H9 (cell line): ENCODE results near the gene ADGRA1. TPM values are rescaled to one million over a fixed set of nuclear protein-coding genes. Genes with fewer than 3 reads are reported as not detected.

Experiments used
- DNase-seq: peaks from one replicate; pipeline ENCODE4 v3.0.0-alpha.2; 2017
- H2AFZ ChIP-seq: one replicate; pipeline ENCODE4 v1.6.1; 2013; ENCODE audit warnings: mild to moderate bottlenecking, low read length, control low read depth, moderate library complexity
- H2AK5ac ChIP-seq: 2 replicates; pipeline ENCODE4 v1.6.1; 2013; ENCODE audit warnings: low read length, control low read depth, mixed read lengths; ENCODE audit not compliant: insufficient read length
- H2BK120ac ChIP-seq: one replicate; pipeline ENCODE4 v1.6.1; 2013; ENCODE audit warnings: low read depth, mild to moderate bottlenecking, low read length, control low read depth, inconsistent platforms; ENCODE audit not compliant: poor library complexity, severe bottlenecking
- H2BK12ac ChIP-seq: 2 replicates; pipeline ENCODE4 v1.6.1; 2013; ENCODE audit warnings: low read length, control low read depth, mixed read lengths, low read depth; ENCODE audit not compliant: insufficient read length
- H2BK15ac ChIP-seq: 2 replicates; pipeline ENCODE4 v1.6.1; 2013; ENCODE audit warnings: low read depth, low read length, control low read depth
- H2BK20ac ChIP-seq: one replicate; pipeline ENCODE4 v1.6.1; 2013; ENCODE audit warnings: low read depth, mild to moderate bottlenecking, low read length, control low read depth, inconsistent platforms; ENCODE audit not compliant: poor library complexity, severe bottlenecking
- H2BK5ac ChIP-seq: 2 replicates; pipeline ENCODE4 v1.6.1; 2013; ENCODE audit warnings: low read length, control low read depth, mixed read lengths; ENCODE audit not compliant: insufficient read length
- H3K14ac ChIP-seq: 2 replicates; pipeline ENCODE4 v1.6.1; 2013; ENCODE audit warnings: low read length, control low read depth; ENCODE audit not compliant: insufficient read depth
- H3K18ac ChIP-seq: 2 replicates; pipeline ENCODE4 v1.6.1; 2013; ENCODE audit warnings: low read depth, mild to moderate bottlenecking, mixed read lengths, low read length, control low read depth; ENCODE audit not compliant: insufficient read length
- H3K23ac ChIP-seq: 2 replicates; pipeline ENCODE4 v1.6.1; 2013; ENCODE audit warnings: low read length, control low read depth, mixed read lengths, low read depth; ENCODE audit not compliant: insufficient read length
- H3K23me2 ChIP-seq: 2 replicates; pipeline ENCODE4 v1.6.1; 2013; ENCODE audit warnings: low read depth, mild to moderate bottlenecking, mixed read lengths, low read length, control low read depth; ENCODE audit not compliant: insufficient read length, poor library complexity, severe bottlenecking
- H3K27ac ChIP-seq: 2 replicates; pipeline ENCODE4 v1.5.1; 2013; ENCODE audit warnings: low read length, control low read depth, mixed read lengths, low read depth; ENCODE audit not compliant: insufficient read length
- H3K27me3 ChIP-seq: 2 replicates; pipeline ENCODE4 v1.6.1; 2013; ENCODE audit warnings: low read length, control low read depth, inconsistent platforms; ENCODE audit not compliant: insufficient read depth
- H3K4ac ChIP-seq: 2 replicates; pipeline ENCODE4 v1.6.1; 2013; ENCODE audit warnings: low read depth, mild to moderate bottlenecking, control low read depth, inconsistent platforms, low read length, moderate library complexity
- H3K4me1 ChIP-seq: 2 replicates; pipeline ENCODE4 v1.6.1; 2013; ENCODE audit warnings: low read length, control low read depth, inconsistent platforms; ENCODE audit not compliant: insufficient read depth
- H3K4me2 ChIP-seq: 2 replicates; pipeline ENCODE4 v1.6.1; 2013; ENCODE audit warnings: low read length, control low read depth, mixed read lengths; ENCODE audit not compliant: insufficient read length, insufficient read depth
- H3K56ac ChIP-seq: 2 replicates; pipeline ENCODE4 v1.6.1; 2013; ENCODE audit warnings: low read depth, mild to moderate bottlenecking, mixed read lengths, low read length, control low read depth; ENCODE audit not compliant: insufficient read length
- H3K79me1 ChIP-seq: 2 replicates; pipeline ENCODE4 v1.6.1; 2013; ENCODE audit warnings: low read depth, mild to moderate bottlenecking, moderate library complexity, low read length, control low read depth, inconsistent platforms; ENCODE audit not compliant: insufficient read depth, poor library complexity, severe bottlenecking
- H3K79me2 ChIP-seq: 2 replicates; pipeline ENCODE4 v1.6.1; 2013; ENCODE audit warnings: low read length, control low read depth, inconsistent platforms; ENCODE audit not compliant: insufficient read depth
- H3K9ac ChIP-seq: 2 replicates; pipeline ENCODE4 v1.6.1; 2013; ENCODE audit warnings: low read length, control low read depth, mixed read lengths; ENCODE audit not compliant: insufficient read length; ENCODE audit errors: extremely low read depth
- H3K9me3 ChIP-seq: one replicate; pipeline ENCODE4 v1.6.1; 2013; ENCODE audit warnings: low read depth, low read length, inconsistent platforms; ENCODE audit not compliant: control insufficient read depth
- H3T11ph ChIP-seq: one replicate; pipeline ENCODE4 v1.6.1; 2013; ENCODE audit warnings: mild to moderate bottlenecking, low read length, control low read depth, inconsistent platforms
- H4K20me1 ChIP-seq: one replicate; pipeline ENCODE4 v1.6.1; 2013; ENCODE audit not compliant: control insufficient read depth, insufficient read length, insufficient read depth
- H4K5ac ChIP-seq: 2 replicates; pipeline ENCODE4 v1.6.1; 2013; ENCODE audit warnings: low read depth, mild to moderate bottlenecking, mixed read lengths, low read length, control low read depth; ENCODE audit not compliant: insufficient read length
- H4K8ac ChIP-seq: replicated peaks from 2 replicates; pipeline ENCODE4 v1.6.1; 2013; ENCODE audit warnings: low read length, control low read depth, mixed read lengths, low read depth; ENCODE audit not compliant: insufficient read length
- H4K91ac ChIP-seq: 2 replicates; pipeline ENCODE4 v1.6.1; 2013; ENCODE audit warnings: low read depth, mild to moderate bottlenecking, moderate library complexity, mixed read lengths, low read length, control low read depth; ENCODE audit not compliant: insufficient read length
- H3K27ac Mint-ChIP-seq, 3 experiments: 2 replicates in 2 of 3; 3 replicates in 1 of 3; pipeline ENCODE4 v1.8.0; 2020 to 2021; ENCODE audit warnings: mixed read lengths in 3 of 3, mild to moderate bottlenecking in 1 of 3, moderate library complexity in 1 of 3
- H3K27me3 Mint-ChIP-seq: 2 replicates; pipeline ENCODE4 v1.8.0; 2021; ENCODE audit warnings: low read depth, mild to moderate bottlenecking, moderate library complexity, mixed read lengths
- H3K36me3 Mint-ChIP-seq, 3 experiments: 2 replicates in 2 of 3; 3 replicates in 1 of 3; pipeline ENCODE4 v1.8.0; 2020 to 2021; ENCODE audit warnings: low read depth in 3 of 3, mixed read lengths in 3 of 3; ENCODE audit not compliant: insufficient read depth in 1 of 3
- H3K4me1 Mint-ChIP-seq, 2 experiments: 2 replicates each; pipeline ENCODE4 v1.8.0; 2020; ENCODE audit warnings: mixed read lengths in 2 of 2
- H3K4me3 Mint-ChIP-seq, 2 experiments: 2 replicates in 1 of 2; 3 replicates in 1 of 2; pipeline ENCODE4 v1.8.0; 2020 to 2021; ENCODE audit warnings: mild to moderate bottlenecking in 2 of 2, mixed read lengths in 2 of 2, moderate library complexity in 1 of 2
- H3K9me3 Mint-ChIP-seq, 2 experiments: 2 replicates in 1 of 2; 3 replicates in 1 of 2; pipeline ENCODE4 v1.8.0; 2020; ENCODE audit warnings: mild to moderate bottlenecking in 2 of 2, mixed read lengths in 2 of 2, moderate library complexity in 1 of 2
- WGBS: extraction: QIAGEN DNeasy Blood & Tissue Kit; methylation state at CpG from one replicate; pipeline ENCODE4 v1.1.7; 2013; ENCODE audit warnings: missing lambda C conversion rate, low lambda C conversion rate, mixed read lengths; ENCODE audit not compliant: insufficient read length; ENCODE audit errors: extremely low coverage; 5-methylcytosine and 5-hydroxymethylcytosine counted together
- total RNA-seq: library from RNA; stranded (reverse); gene quantifications from 2 replicates; pipeline ENCODE4 v1.2.1, GENCODE V29; 2021
- TF ChIP-seq, protein P1 (sequence below): fragments of 200-600 bp; sonication (generic); conservative IDR thresholded peaks from 3 replicates; pipeline ENCODE4 v1.8.0; 2021; ENCODE audit warnings: antibody characterized with exemption, mild to moderate bottlenecking

ADGRA1 gene
- total RNA-seq, 1 experiment from 2014 or later = 0.11 TPM

DNA sequence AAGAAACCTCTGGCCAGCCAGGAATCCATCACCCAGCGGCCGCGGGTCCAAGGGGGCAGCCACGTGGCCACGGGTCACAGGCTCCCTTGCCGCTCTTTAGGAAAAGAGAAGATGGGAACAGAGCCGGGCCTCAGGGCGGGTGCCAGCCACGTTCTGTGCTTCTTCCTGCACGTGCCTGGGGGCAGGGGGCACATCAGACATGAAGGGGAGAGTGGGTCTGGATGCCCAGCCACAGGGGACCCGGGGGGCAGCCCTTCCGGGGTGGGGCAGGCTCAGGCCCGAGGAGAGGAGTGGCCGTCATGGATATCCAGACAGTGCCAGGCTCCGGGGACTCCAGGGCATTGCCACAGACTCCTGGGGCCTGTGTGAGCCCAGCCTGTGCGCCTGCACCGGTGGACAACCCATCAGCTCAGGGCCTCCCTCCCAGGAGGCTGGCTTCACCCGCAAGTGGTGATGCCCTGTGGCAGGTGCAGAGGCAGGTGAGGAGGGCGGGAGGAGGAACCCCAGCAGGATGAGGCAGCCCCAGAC is 31.0 kb upstream of the ADGRA1 start:
- Histone ChIP-seq H3K4ac (no peak overlapping the region), H3K79me1 (no peaks in the 10 kb centered on the region), H2BK12ac (no peak overlapping the region), H3K4me1 (no peaks in the 10 kb centered on the region), H2BK20ac (no peak overlapping the region), H3K56ac (no peak overlapping the region), H3K14ac (no peak overlapping the region), H3K9ac (no peak overlapping the region), H2BK120ac (no peak overlapping the region), H2AK5ac (no peak overlapping the region), H3K23me2 (no peaks in the 10 kb centered on the region), H4K5ac (no peak overlapping the region), H3T11ph (no peak overlapping the region), H3K18ac (no peak overlapping the region), H2AFZ (no peak overlapping the region), H3K9me3 (no peaks in the 10 kb centered on the region), H4K91ac (no peak overlapping the region), H4K20me1 (no peaks in the 10 kb centered on the region), H3K27ac (no peak overlapping the region), H3K79me2 (no peaks in the 10 kb centered on the region), H3K23ac (no peak overlapping the region), H2BK15ac (no peak overlapping the region), H2BK5ac (no peak overlapping the region), H4K8ac (no peak overlapping the region), H3K27me3 (no peaks in the 10 kb centered on the region), H3K4me2 (no peak overlapping the region)
- Mint-ChIP-seq H3K9me3 (no peaks in the 10 kb centered on the region), H3K27me3 (no peaks in the 10 kb centered on the region; the same call in 1 of the 2 replicates), H3K4me3 (no peak overlapping the region), H3K27ac (peak overlapping the region in 1 of 3 experiments; percentile 53; a peak in 1 of 7 replicates), H3K36me3 (no peaks in the 10 kb centered on the region; a peak in 1 of 7 replicates), H3K4me1 (peaks cover 0 to 7% of the 10 kb centered on the region in 2 experiments; a peak in 1 of 4 replicates)
- TF ChIP-seq, protein P1, sequence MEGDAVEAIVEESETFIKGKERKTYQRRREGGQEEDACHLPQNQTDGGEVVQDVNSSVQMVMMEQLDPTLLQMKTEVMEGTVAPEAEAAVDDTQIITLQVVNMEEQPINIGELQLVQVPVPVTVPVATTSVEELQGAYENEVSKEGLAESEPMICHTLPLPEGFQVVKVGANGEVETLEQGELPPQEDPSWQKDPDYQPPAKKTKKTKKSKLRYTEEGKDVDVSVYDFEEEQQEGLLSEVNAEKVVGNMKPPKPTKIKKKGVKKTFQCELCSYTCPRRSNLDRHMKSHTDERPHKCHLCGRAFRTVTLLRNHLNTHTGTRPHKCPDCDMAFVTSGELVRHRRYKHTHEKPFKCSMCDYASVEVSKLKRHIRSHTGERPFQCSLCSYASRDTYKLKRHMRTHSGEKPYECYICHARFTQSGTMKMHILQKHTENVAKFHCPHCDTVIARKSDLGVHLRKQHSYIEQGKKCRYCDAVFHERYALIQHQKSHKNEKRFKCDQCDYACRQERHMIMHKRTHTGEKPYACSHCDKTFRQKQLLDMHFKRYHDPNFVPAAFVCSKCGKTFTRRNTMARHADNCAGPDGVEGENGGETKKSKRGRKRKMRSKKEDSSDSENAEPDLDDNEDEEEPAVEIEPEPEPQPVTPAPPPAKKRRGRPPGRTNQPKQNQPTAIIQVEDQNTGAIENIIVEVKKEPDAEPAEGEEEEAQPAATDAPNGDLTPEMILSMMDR = no peak
- no peak for DNase-seq
- no CpG with 5 or more reads among the region's 19 CpGs for WGBS
